ENCODE results near the gene PLSCR4. TPM values are rescaled to one million over a fixed set of nuclear protein-coding genes. Genes with fewer than 3 reads are reported as not detected.
A peak's percentile ranks its signal among the peaks of the same experiment; 100 is the strongest.

The PLSCR4 gene
- total RNA-seq, 4 donors from 2014 or later, result 42.0 to 83.3 (median 61.5) TPM

DNA sequence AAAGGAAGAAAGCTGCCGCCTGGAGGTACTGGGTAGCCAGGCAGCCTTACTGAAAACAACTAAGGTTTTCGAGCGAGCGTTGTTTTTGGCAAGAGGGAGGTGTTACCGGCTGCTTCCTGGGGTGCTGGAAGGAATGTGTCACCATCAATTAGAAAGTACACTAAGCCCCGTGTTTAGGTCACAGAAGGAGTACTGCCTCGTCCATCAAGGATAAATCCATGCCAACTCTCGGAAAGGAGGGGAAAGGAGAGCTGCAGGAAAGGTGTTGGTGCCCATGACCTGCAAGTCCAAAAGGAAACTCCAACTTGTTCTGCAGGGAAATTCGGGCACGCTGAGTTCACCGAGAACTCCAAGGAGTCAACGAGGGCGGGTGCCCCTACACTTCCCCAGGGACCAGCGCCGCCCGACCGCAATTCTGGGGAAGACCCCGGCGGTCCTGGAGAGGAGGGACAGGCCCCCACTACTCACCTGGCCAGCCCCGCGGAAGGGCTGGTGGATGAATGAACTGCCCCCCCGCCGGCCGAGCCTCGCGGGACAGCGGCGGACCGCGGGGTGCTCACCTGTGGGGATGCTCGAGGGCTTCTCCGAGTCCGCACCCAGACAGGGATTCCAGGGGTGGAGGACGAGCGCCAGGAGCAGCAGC lies 90.5 kb downstream of the PLSCR4 start:
- H3K27ac ChIP-seq, result peak overlapping the region; percentile 92 to 98 (median 96)
- H3K27me3 ChIP-seq, result no peaks in the 10 kb centered on the region
- peaks cover 5 to 74% (median 9%) of the 10 kb centered on the region in 3 donors for H3K4me1 ChIP-seq
- H3K4me3 ChIP-seq, result peak overlapping the region; percentile 74 to 89
- 0 to 1% methylated on average over 6 to 15 of the region's 35 CpGs for WGBS, 2 donors (ENCODE audit: low coverage in 1 of 2)
- no peaks in the 10 kb centered on the region for H3K9me3 ChIP-seq
- TF ChIP-seq POLR2AphosphoS5 (IDR thresholded peaks at IDR 0.05) (peak; percentile 77), EP300 (IDR thresholded peaks at IDR 0.05) (no peak), CTCF (IDR thresholded peaks at IDR 0.05) (peak; percentile 66 to 71 (median 70)), POLR2A (IDR thresholded peaks at IDR 0.05) (peak in 1 of 2 donors; percentile 51)
- no peaks in the 10 kb centered on the region for H3K36me3 ChIP-seq
- peak; percentile 53 for ATAC-seq

GRCh38 chr3:146159616-146160320 lies 91.1 kb downstream of the PLSCR4 start:
- peaks cover 4 to 74% (median 9%) of the 10 kb centered on the region in 3 donors for H3K4me1 ChIP-seq
- no peak for TF ChIP-seq POLR2AphosphoS5 (IDR thresholded peaks at IDR 0.05)
- TF ChIP-seq CTCF (IDR thresholded peaks at IDR 0.05), result no peak
- no peak for TF ChIP-seq EP300 (IDR thresholded peaks at IDR 0.05)
- TF ChIP-seq POLR2A (IDR thresholded peaks at IDR 0.05), result no peak

DNA sequence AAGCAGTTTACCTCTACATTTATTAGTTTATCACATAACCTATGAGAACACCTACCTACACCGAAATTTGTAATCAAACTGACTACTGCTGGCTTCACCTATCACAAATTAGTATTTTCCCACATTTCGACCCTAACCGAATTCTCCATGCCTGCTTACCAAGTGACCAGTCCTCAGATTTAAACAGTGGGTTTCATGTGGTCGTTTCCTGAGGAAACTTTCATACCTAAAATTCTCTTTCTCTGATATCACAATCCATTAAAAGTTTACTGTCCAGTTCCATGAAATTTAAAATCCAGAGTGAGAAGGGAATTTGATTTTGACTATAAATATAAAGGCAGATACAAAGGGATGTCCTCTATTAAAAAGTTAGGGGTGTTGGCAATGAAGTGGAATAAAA lies 91.9 kb downstream of the PLSCR4 start:
- no peak for ATAC-seq
- no peaks in the 10 kb centered on the region for H3K36me3 ChIP-seq
- H3K9me3 ChIP-seq, result no peaks in the 10 kb centered on the region
- no peak for TF ChIP-seq EP300 (IDR thresholded peaks at IDR 0.05)
- TF ChIP-seq POLR2AphosphoS5 (IDR thresholded peaks at IDR 0.05), result peak; percentile 13
- WGBS, 2 donors (ENCODE audit: low coverage in 1 of 2), result 21 to 27% methylated on average over 4 of the region's 4 CpGs
- H3K4me3 ChIP-seq, result peak overlapping the region; percentile 74 to 89
- H3K27ac ChIP-seq, result peak overlapping the region; percentile 92 to 98 (median 96)
- no peaks in the 10 kb centered on the region for H3K27me3 ChIP-seq
- peaks cover 4 to 74% (median 9%) of the 10 kb centered on the region in 3 donors for H3K4me1 ChIP-seq

More at GRCh38 chr3:146159616-146160320, 91.1 kb downstream of the PLSCR4 start:
- Histone ChIP-seq H3K4me3 (peak overlapping the region; percentile 74 to 89), H3K36me3 (no peaks in the 10 kb centered on the region), H3K27me3 (no peaks in the 10 kb centered on the region), H3K9me3 (no peaks in the 10 kb centered on the region), H3K27ac (peak overlapping the region; percentile 92 to 98 (median 96))
- ATAC-seq, result no peak
- 0 to 2% methylated on average over 7 of the region's 7 CpGs for WGBS, 2 donors (ENCODE audit: low coverage in 1 of 2)

- no peak for TF ChIP-seq POLR2AphosphoS5 (IDR thresholded peaks at IDR 0.05)
- no peak for TF ChIP-seq CTCF (IDR thresholded peaks at IDR 0.05)
- TF ChIP-seq EP300 (IDR thresholded peaks at IDR 0.05), result no peak
- no peak for TF ChIP-seq POLR2A (IDR thresholded peaks at IDR 0.05)
- Histone ChIP-seq H3K4me1 (peaks cover 4 to 74% (median 7%) of the 10 kb centered on the region in 3 donors), H3K36me3 (no peaks in the 10 kb centered on the region), H3K4me3 (peak overlapping the region; percentile 74 to 89), H3K27me3 (no peaks in the 10 kb centered on the region), H3K27ac (peak overlapping the region; percentile 92 to 98 (median 96)), H3K9me3 (no peaks in the 10 kb centered on the region)
- ATAC-seq, result no peak
- 20 to 36% methylated on average over 2 of the region's 2 CpGs for WGBS, 2 donors (ENCODE audit: low coverage in 1 of 2)
These were observed 93.4 kb downstream of the PLSCR4 start for GRCh38 chr3:146157325-146158060.

GRCh38 chr3:146156666-146157314 lies 94.1 kb downstream of the PLSCR4 start:
- Histone ChIP-seq H3K27ac (peak overlapping the region; percentile 92 to 98 (median 96)), H3K27me3 (no peaks in the 10 kb centered on the region), H3K36me3 (no peaks in the 10 kb centered on the region), H3K4me1 (peaks cover 0 to 74% (median 3%) of the 10 kb centered on the region in 3 donors), H3K4me3 (peak overlapping the region; percentile 48 to 89), H3K9me3 (no peaks in the 10 kb centered on the region)
- WGBS, 2 donors (ENCODE audit: low coverage in 1 of 2), result 7 to 9% methylated on average over 3 of the region's 3 CpGs
- ATAC-seq, result no peak
- no peak for TF ChIP-seq POLR2AphosphoS5 (IDR thresholded peaks at IDR 0.05)
- TF ChIP-seq EP300 (IDR thresholded peaks at IDR 0.05), result no peak
- no peak for TF ChIP-seq POLR2A (IDR thresholded peaks at IDR 0.05)
- TF ChIP-seq CTCF (IDR thresholded peaks at IDR 0.05), result no peak

Measured in gastroesophageal sphincter (tissue), 4 donors.